Astrocyte of the spinal cord (primary cell): Measurements from ENCODE around the gene MYL2.
A peak's percentile ranks its signal among the peaks of the same experiment; 100 is the strongest.

Experiments
- DNase-seq: peaks from one replicate; pipeline ENCODE4 v3.0.0; 2011; ENCODE audit warnings: low read depth, low spot score
- H3K4me3 ChIP-seq: 2 replicates; pipeline ENCODE4 v1.5.1; 2011; ENCODE audit warnings: low read depth, mild to moderate bottlenecking, low read length, moderate library complexity
- CTCF ChIP-seq: IDR thresholded peaks from 2 replicates; pipeline ENCODE4 v1.5.1; 2012; ENCODE audit warnings: low read depth, mild to moderate bottlenecking, low read length, inconsistent platforms
- in situ Hi-C: cut with HindIII; loops from 2 replicates; pipeline ENCODE4 v1.10.0; 2017; ENCODE audit warnings: low sequenced_read_pairs

MYL2 gene

GRCh38 chr12:110913119-110914056 lies 7.0 kb downstream of the MYL2 start:
- TF ChIP-seq CTCF, result no peak
- no peak overlapping the region for H3K4me3 ChIP-seq
- DNase-seq, result no peak
- in situ Hi-C loops, result no loop called here

GRCh38 chr12:110912263-110912662 lies 8.1 kb downstream of the MYL2 start:
- no peak for TF ChIP-seq CTCF

GRCh38 chr12:110908377-110909152 lies 11.8 kb downstream of the MYL2 start:
- no peak for TF ChIP-seq CTCF
- no peak overlapping the region for H3K4me3 ChIP-seq
- in situ Hi-C loops, result no loop called here
- DNase-seq, result no peak

More at GRCh38 chr12:110912263-110912662, 8.1 kb downstream of the MYL2 start:
- no peak overlapping the region for H3K4me3 ChIP-seq
- in situ Hi-C loops, result no loop called here
- no peak for DNase-seq

GRCh38 chr12:110907583-110907982 lies 12.8 kb downstream of the MYL2 start:
- TF ChIP-seq CTCF, result no peak
- in situ Hi-C loops, result no loop called here
- H3K4me3 ChIP-seq, result no peak overlapping the region
- DNase-seq, result no peak

GRCh38 chr12:110906985-110907384 lies 13.4 kb downstream of the MYL2 start:
- DNase-seq, result peak; percentile 59
- in situ Hi-C loops, result no loop called here

More at GRCh38 chr12:110906985-110907384, 13.4 kb downstream of the MYL2 start:
- no peak for TF ChIP-seq CTCF
- no peak overlapping the region for H3K4me3 ChIP-seq
